Midbrain (tissue), 1 donor: ENCODE data around the gene BICDL2.
"Not testable (repeated sequence)": the region's sequence is repeated elsewhere in the genome, so short reads cannot be mapped to it uniquely, and the experiment has no call there.

Experiments used
- DNase-seq: peaks from one replicate; lab custom pipeline; 2025; lab: John Stamatoyannopoulos, UW

Gene BICDL2

GRCh38 chr16:3036726-3037315, at the start of gene BICDL2:
BICDL2 (minus strand) TSS chr16:3036944; CDS start chr16:3035496, 1,448 bp downstream.
- no peak for DNase-seq

- no peak for DNase-seq
These were observed 49.3 kb upstream of the BICDL2 start for GRCh38 chr16:3085868-3086595.

GRCh38 chr16:3084969-3085670, 48.4 kb upstream of the BICDL2 start:
- DNase-seq, result no peak

GRCh38 chr16:3084491-3084890, 47.7 kb upstream of the BICDL2 start:
- DNase-seq, result no peak

GRCh38 chr16:3083408-3083807, 46.7 kb upstream of the BICDL2 start:
- not testable (repeated sequence) for DNase-seq

- DNase-seq, result not testable (repeated sequence)
These were observed 45.2 kb upstream of the BICDL2 start for GRCh38 chr16:3081957-3082356.

- DNase-seq, result no peak
These were observed 43.3 kb upstream of the BICDL2 start for GRCh38 chr16:3080024-3080423.

GRCh38 chr16:3076577-3076976, 39.8 kb upstream of the BICDL2 start:
- DNase-seq, result no peak

GRCh38 chr16:3075946-3076345, 39.2 kb upstream of the BICDL2 start:
- DNase-seq, result not testable (repeated sequence)

GRCh38 chr16:3075523-3075915, 38.8 kb upstream of the BICDL2 start:
- no peak for DNase-seq

- DNase-seq, result no peak
These were observed 38.2 kb upstream of the BICDL2 start for GRCh38 chr16:3074860-3075522.

- DNase-seq, result no peak
These were observed 36.7 kb upstream of the BICDL2 start for GRCh38 chr16:3073448-3073847.

- DNase-seq, result not testable (repeated sequence)
These were observed 36.0 kb upstream of the BICDL2 start for GRCh38 chr16:3072576-3073263.

- not testable (repeated sequence) for DNase-seq
These were observed 35.4 kb upstream of the BICDL2 start for GRCh38 chr16:3072148-3072547.

GRCh38 chr16:3071655-3072054, 34.9 kb upstream of the BICDL2 start:
- no peak for DNase-seq

GRCh38 chr16:3070608-3071111, 33.9 kb upstream of the BICDL2 start:
- no peak for DNase-seq

GRCh38 chr16:3069146-3069545, 32.4 kb upstream of the BICDL2 start:
- DNase-seq, result not testable (repeated sequence)

GRCh38 chr16:3068487-3068886, 31.7 kb upstream of the BICDL2 start:
- DNase-seq, result no peak

GRCh38 chr16:3066440-3066748, 29.6 kb upstream of the BICDL2 start:
- no peak for DNase-seq

GRCh38 chr16:3065742-3066439, 29.1 kb upstream of the BICDL2 start:
- no peak for DNase-seq

GRCh38 chr16:3065069-3065741, 28.5 kb upstream of the BICDL2 start, which contains the start of gene IL32:
IL32 (plus strand) TSS chr16:3065640; CDS start chr16:3065812, 172 bp downstream.
- no peak for DNase-seq
